Endothelial cell (in vitro differentiated cells): Measurements from ENCODE around the gene FAM168B. TPM values are rescaled to one million over a fixed set of nuclear protein-coding genes. Genes with fewer than 3 reads are reported as not detected.

ENCODE experiments used
- DNase-seq: peaks from one replicate; pipeline ENCODE4 v3.0.0; 2021; ENCODE audit warnings: low spot score
- H3K27ac Mint-ChIP-seq: one replicate; pipeline ENCODE4 v1.8.0; 2021; ENCODE audit warnings: mixed read lengths, inconsistent platforms; ENCODE audit not compliant: unreplicated experiment
- H3K27me3 Mint-ChIP-seq: one replicate; pipeline ENCODE4 v1.8.0; 2021; ENCODE audit warnings: mild to moderate bottlenecking, moderate library complexity, mixed read lengths, inconsistent platforms; ENCODE audit not compliant: unreplicated experiment
- H3K36me3 Mint-ChIP-seq: one replicate; pipeline ENCODE4 v1.8.0; 2021; ENCODE audit warnings: mild to moderate bottlenecking, low read depth, mixed read lengths, inconsistent platforms; ENCODE audit not compliant: unreplicated experiment
- H3K4me1 Mint-ChIP-seq: one replicate; pipeline ENCODE4 v1.8.0; 2021; ENCODE audit warnings: mild to moderate bottlenecking, mixed read lengths, inconsistent platforms; ENCODE audit not compliant: unreplicated experiment
- H3K4me3 Mint-ChIP-seq: one replicate; pipeline ENCODE4 v1.8.0; 2021; ENCODE audit warnings: mild to moderate bottlenecking, mixed read lengths, inconsistent platforms; ENCODE audit not compliant: unreplicated experiment
- H3K9me3 Mint-ChIP-seq: one replicate; pipeline ENCODE4 v1.8.0; 2021; ENCODE audit warnings: mixed read lengths, inconsistent platforms; ENCODE audit not compliant: unreplicated experiment
- CTCF ChIP-seq: fragments of 200-600 bp; sonication (generic); IDR thresholded peaks from one replicate; pipeline ENCODE4 v1.5.0; 2021; ENCODE audit warnings: antibody characterized with exemption; ENCODE audit not compliant: unreplicated experiment
- total RNA-seq: library from RNA; stranded (reverse); fragmentation: NEBNext Ultra II Directional; extraction: Animal tissue kit (Norgen Biotek cat#: 25700); gene quantifications from one replicate; pipeline ENCODE4 v1.2.1, GENCODE V29; 2021; ENCODE audit not compliant: unreplicated experiment

Gene FAM168B
- total RNA-seq, 1 donor from 2014 or later = 72.0 TPM

- DNase-seq = no peak
- Mint-ChIP-seq H3K27ac (no peak overlapping the region), H3K27me3 (peaks cover 17% of the 10 kb centered on the region), H3K4me3 (no peak overlapping the region), H3K4me1 (no peaks in the 10 kb centered on the region), H3K9me3 (no peaks in the 10 kb centered on the region), H3K36me3 (peaks cover 3% of the 10 kb centered on the region)
- no peak for TF ChIP-seq CTCF
Measured at GRCh38 chr2:131035112-131035825, 58.0 kb downstream of the FAM168B start.

- TF ChIP-seq CTCF = no peak
- peak; percentile 32 for DNase-seq
- H3K36me3 Mint-ChIP-seq = peaks cover 3% of the 10 kb centered on the region
- peaks cover 18% of the 10 kb centered on the region for H3K27me3 Mint-ChIP-seq
- H3K27ac Mint-ChIP-seq = no peak overlapping the region
- H3K4me3 Mint-ChIP-seq = peak overlapping the region; percentile 56
- H3K4me1 Mint-ChIP-seq = no peaks in the 10 kb centered on the region
- H3K9me3 Mint-ChIP-seq = no peaks in the 10 kb centered on the region
Measured at GRCh38 chr2:131034122-131035051, 58.9 kb downstream of the FAM168B start.

GRCh38 chr2:131033786-131034121, 59.5 kb downstream of the FAM168B start:
- peaks cover 3% of the 10 kb centered on the region for H3K36me3 Mint-ChIP-seq
- H3K27me3 Mint-ChIP-seq = peaks cover 18% of the 10 kb centered on the region
- H3K4me3 Mint-ChIP-seq = peak overlapping the region; percentile 56
- H3K4me1 Mint-ChIP-seq = no peaks in the 10 kb centered on the region
- TF ChIP-seq CTCF = no peak
- DNase-seq = no peak
- no peak overlapping the region for H3K27ac Mint-ChIP-seq
- H3K9me3 Mint-ChIP-seq = no peaks in the 10 kb centered on the region

GRCh38 chr2:131032393-131032836, 60.8 kb downstream of the FAM168B start:
- Mint-ChIP-seq H3K9me3 (no peaks in the 10 kb centered on the region), H3K36me3 (peaks cover 5% of the 10 kb centered on the region), H3K27ac (no peak overlapping the region), H3K4me3 (no peak overlapping the region), H3K4me1 (no peaks in the 10 kb centered on the region), H3K27me3 (peaks cover 16% of the 10 kb centered on the region)
- no peak for DNase-seq
- no peak for TF ChIP-seq CTCF

- H3K27ac Mint-ChIP-seq = no peak overlapping the region
- peaks cover 16% of the 10 kb centered on the region for H3K27me3 Mint-ChIP-seq
- peaks cover 9% of the 10 kb centered on the region for H3K36me3 Mint-ChIP-seq
Measured at GRCh38 chr2:131031875-131032274, 61.4 kb downstream of the FAM168B start.

More at GRCh38 chr2:131031875-131032274, 61.4 kb downstream of the FAM168B start:
- DNase-seq = no peak
- H3K4me3 Mint-ChIP-seq = no peak overlapping the region
- no peak for TF ChIP-seq CTCF
- no peaks in the 10 kb centered on the region for H3K9me3 Mint-ChIP-seq
- H3K4me1 Mint-ChIP-seq = no peaks in the 10 kb centered on the region
